Gastrocnemius medialis (tissue), 4 donors: ENCODE results near the gene DPYD.

Source experiments
- POLR2A ChIP-seq, 2 donors: fragments of 450-650 bp; IDR thresholded peaks; one replicate each; pipeline ENCODE4 v1.6.1; 2017; ENCODE audit warnings: antibody characterized with exemption in 2 of 2, mild to moderate bottlenecking in 2 of 2, moderate library complexity in 2 of 2
- TF ChIP-seq, protein P1 (sequence below), 5 experiments: fragments of 450-650 bp in 3 of 5; fragments of 200-600 bp in 2 of 5; sonication (generic) in 2 of 5; IDR thresholded peaks in 4 of 5; conservative IDR thresholded peaks in 1 of 5; 1 replicate in 4 of 5; 2 replicates in 1 of 5; pipeline ENCODE4 v1.5.1; 2016 to 2019; ENCODE audit warnings: antibody characterized with exemption in 5 of 5, mild to moderate bottlenecking in 3 of 5, moderate library complexity in 3 of 5

DNA sequence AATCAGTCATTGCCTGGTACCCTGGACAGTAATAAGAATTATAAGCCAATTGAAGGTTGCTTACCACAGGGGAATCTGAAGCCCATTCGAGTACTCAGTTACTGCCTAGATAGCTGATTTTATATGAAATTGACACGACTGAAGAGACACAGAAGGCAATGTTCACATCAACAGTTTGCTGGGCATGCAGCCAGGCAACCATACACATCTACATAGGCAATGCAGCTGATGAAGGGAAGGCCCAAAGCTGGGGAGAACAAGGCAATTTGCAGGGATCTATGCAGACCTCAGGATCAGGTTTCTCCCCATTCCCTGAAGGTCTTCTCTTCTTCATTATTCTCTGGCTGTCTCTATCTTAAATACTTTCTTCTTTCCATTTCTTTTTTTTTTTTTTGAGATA, 750.5 kb downstream of the DPYD start:
- TF ChIP-seq, protein P1, sequence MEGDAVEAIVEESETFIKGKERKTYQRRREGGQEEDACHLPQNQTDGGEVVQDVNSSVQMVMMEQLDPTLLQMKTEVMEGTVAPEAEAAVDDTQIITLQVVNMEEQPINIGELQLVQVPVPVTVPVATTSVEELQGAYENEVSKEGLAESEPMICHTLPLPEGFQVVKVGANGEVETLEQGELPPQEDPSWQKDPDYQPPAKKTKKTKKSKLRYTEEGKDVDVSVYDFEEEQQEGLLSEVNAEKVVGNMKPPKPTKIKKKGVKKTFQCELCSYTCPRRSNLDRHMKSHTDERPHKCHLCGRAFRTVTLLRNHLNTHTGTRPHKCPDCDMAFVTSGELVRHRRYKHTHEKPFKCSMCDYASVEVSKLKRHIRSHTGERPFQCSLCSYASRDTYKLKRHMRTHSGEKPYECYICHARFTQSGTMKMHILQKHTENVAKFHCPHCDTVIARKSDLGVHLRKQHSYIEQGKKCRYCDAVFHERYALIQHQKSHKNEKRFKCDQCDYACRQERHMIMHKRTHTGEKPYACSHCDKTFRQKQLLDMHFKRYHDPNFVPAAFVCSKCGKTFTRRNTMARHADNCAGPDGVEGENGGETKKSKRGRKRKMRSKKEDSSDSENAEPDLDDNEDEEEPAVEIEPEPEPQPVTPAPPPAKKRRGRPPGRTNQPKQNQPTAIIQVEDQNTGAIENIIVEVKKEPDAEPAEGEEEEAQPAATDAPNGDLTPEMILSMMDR (IDR thresholded peaks at IDR 0.05 in 4 of 5, conservative IDR thresholded peaks at IDR 0.05 in 1 of 5), result no peak
- TF ChIP-seq POLR2A (IDR thresholded peaks at IDR 0.05), result no peak
